IMR-90 (cell line): ENCODE measurements around the gene AFF2. TPM values are rescaled to one million over a fixed set of nuclear protein-coding genes. Genes with fewer than 3 reads are reported as not detected.

Source experiments
- ATAC-seq: fragments of 200-7000 bp; cut with Tn5 transposase; 2 replicates; pipeline ENCODE4 v1.9.1; 2020; ENCODE audit warnings: low read depth, mild to moderate bottlenecking, moderate library complexity
- BruUV-seq: library from RNA; stranded (reverse); fragments of 400-500 nt; replicated peaks from 2 replicates; lab custom pipeline; 2021; lab: Mats Ljungman, UMichigan
- CTCF ChIA-PET: fragments of 300-600 bp; formaldehyde crosslinking; extraction: SDS; loops from one replicate; lab custom pipeline; 2021; ENCODE audit warnings: antibody characterized with exemption; lab: Yijun Ruan, JAX
- POLR2A ChIA-PET: fragments of 300-600 bp; sonication (Branson Sonifier 250); formaldehyde crosslinking; loops from one replicate; lab custom pipeline; 2022; ENCODE audit warnings: antibody characterized with exemption; ENCODE audit not compliant: unreplicated experiment; lab: Charles Lee
- DNase-seq: peaks from one replicate; pipeline ENCODE4 v3.0.0; 2013
- H2AFZ ChIP-seq: replicated peaks from 2 replicates; pipeline ENCODE3; 2013; ENCODE audit warnings: low read length, mild to moderate bottlenecking; ENCODE audit not compliant: poor library complexity
- H2AK5ac ChIP-seq: 2 replicates; pipeline ENCODE4 v1.6.1; 2013; ENCODE audit warnings: low read depth, low read length, inconsistent platforms
- H2AK9ac ChIP-seq: replicated peaks from 2 replicates; pipeline ENCODE3; 2013; ENCODE audit warnings: mild to moderate bottlenecking, low read depth, low read length, moderate library complexity; ENCODE audit not compliant: poor library complexity
- H2BK120ac ChIP-seq: 2 replicates; pipeline ENCODE4 v1.6.1; 2013; ENCODE audit warnings: low read depth, low read length, inconsistent platforms
- H2BK15ac ChIP-seq: 3 replicates; pipeline ENCODE4 v1.6.1; 2013; ENCODE audit warnings: low read depth, low read length, inconsistent platforms
- H2BK20ac ChIP-seq: 2 replicates; pipeline ENCODE4 v1.6.1; 2013; ENCODE audit warnings: low read depth, mild to moderate bottlenecking, inconsistent platforms, low read length, moderate library complexity
- H2BK5ac ChIP-seq: 2 replicates; pipeline ENCODE4 v1.6.1; 2013; ENCODE audit warnings: mild to moderate bottlenecking, low read depth, low read length, inconsistent platforms; ENCODE audit not compliant: poor library complexity, severe bottlenecking
- H3K14ac ChIP-seq: replicated peaks from 2 replicates; pipeline ENCODE4 v1.6.1; 2013; ENCODE audit warnings: low read depth, low read length, inconsistent platforms
- H3K18ac ChIP-seq: 2 replicates; pipeline ENCODE4 v1.6.1; 2013; ENCODE audit warnings: low read depth, low read length, control low read depth
- H3K23ac ChIP-seq: 2 replicates; pipeline ENCODE4 v1.6.1; 2013; ENCODE audit warnings: low read depth, low read length, inconsistent platforms
- H3K27ac ChIP-seq: 2 replicates; pipeline ENCODE4 v1.5.1; 2013; ENCODE audit warnings: mild to moderate bottlenecking, control low read depth, low read length; ENCODE audit not compliant: insufficient read depth
- H3K27me3 ChIP-seq: 2 replicates; pipeline ENCODE4 v1.6.1; 2013; ENCODE audit warnings: low read length; ENCODE audit not compliant: control insufficient read depth, insufficient read depth
- H3K36me3 ChIP-seq: 2 replicates; pipeline ENCODE4 v1.6.1; 2013; ENCODE audit warnings: low read length, mixed read lengths; ENCODE audit not compliant: control insufficient read depth, insufficient read depth
- H3K4ac ChIP-seq: 2 replicates; pipeline ENCODE4 v1.6.1; 2013; ENCODE audit warnings: low read depth, low read length, inconsistent platforms
- H3K4me1 ChIP-seq: 2 replicates; pipeline ENCODE4 v1.6.1; 2013; ENCODE audit warnings: low read length, mixed read lengths; ENCODE audit not compliant: control insufficient read depth, insufficient read depth
- H3K4me2 ChIP-seq: 2 replicates; pipeline ENCODE4 v1.6.1; 2013; ENCODE audit warnings: low read depth, mild to moderate bottlenecking, control low read depth, low read length, moderate library complexity
- H3K4me3 ChIP-seq: 2 replicates; pipeline ENCODE4 v1.5.1; 2013; ENCODE audit warnings: low read depth, mild to moderate bottlenecking, control low read depth, low read length, moderate library complexity; ENCODE audit not compliant: insufficient read depth
- H3K56ac ChIP-seq: 2 replicates; pipeline ENCODE4 v1.6.1; 2013; ENCODE audit warnings: low read length, inconsistent platforms; ENCODE audit not compliant: insufficient read depth; ENCODE audit errors: extremely low read depth
- H3K79me1 ChIP-seq, 2 experiments: 2 replicates each; pipeline ENCODE4 v1.6.1; 2013; ENCODE audit warnings: low read length in 2 of 2, inconsistent platforms in 1 of 2, low read depth in 1 of 2
- H3K9ac ChIP-seq: 2 replicates; pipeline ENCODE4 v1.6.1; 2013; ENCODE audit warnings: low read depth, low read length, control low read depth
- H3K9me1 ChIP-seq: 2 replicates; pipeline ENCODE4 v1.6.1; 2013; ENCODE audit warnings: low read length, inconsistent platforms; ENCODE audit not compliant: insufficient read depth
- H3K9me3 ChIP-seq: 2 replicates; pipeline ENCODE4 v1.6.1; 2013; ENCODE audit warnings: low read length; ENCODE audit not compliant: control insufficient read depth, insufficient read depth
- H4K20me1 ChIP-seq: 2 replicates; pipeline ENCODE4 v1.6.1; 2013; ENCODE audit warnings: low read length, inconsistent platforms; ENCODE audit not compliant: insufficient read depth
- H4K5ac ChIP-seq: 2 replicates; pipeline ENCODE4 v1.6.1; 2013; ENCODE audit warnings: mild to moderate bottlenecking, low read depth, low read length, control low read depth
- H4K8ac ChIP-seq, 2 experiments: 2 replicates each; pipeline ENCODE4 v1.6.1; 2013; ENCODE audit warnings: low read depth in 2 of 2, low read length in 2 of 2, control low read depth in 1 of 2, inconsistent platforms in 1 of 2
- H4K91ac ChIP-seq: 2 replicates; pipeline ENCODE4 v1.6.1; 2013; ENCODE audit warnings: low read depth, low read length, inconsistent platforms; ENCODE audit not compliant: insufficient read depth
- BHLHE40 ChIP-seq: fragments of 150-350 bp; IDR thresholded peaks from 2 replicates; pipeline ENCODE4 v1.6.1; 2016; ENCODE audit warnings: mild to moderate bottlenecking, low read depth, low read length
- CEBPB ChIP-seq: IDR thresholded peaks from 2 replicates; pipeline ENCODE4 v1.6.1; 2012; ENCODE audit warnings: low read depth, low read length, improper control_type of control experiment
- CHD1 ChIP-seq: IDR thresholded peaks from 2 replicates; pipeline ENCODE4 v1.6.1; 2012; ENCODE audit warnings: low read depth, low read length, improper control_type of control experiment
- CTCF ChIP-seq: conservative IDR thresholded peaks from 2 replicates; pipeline ENCODE4 v1.5.1; 2012; ENCODE audit warnings: mild to moderate bottlenecking, low read depth, low read length, improper control_type of control experiment
- ELK1 ChIP-seq: fragments of 150-350 bp; IDR thresholded peaks from 2 replicates; pipeline ENCODE4 v1.6.1; 2016; ENCODE audit warnings: low read depth, mild to moderate bottlenecking, low read length, moderate library complexity, borderline replicate concordance
- FOS ChIP-seq: fragments of 150-350 bp; IDR thresholded peaks from 2 replicates; pipeline ENCODE4 v1.6.1; 2016; ENCODE audit warnings: low read depth, low read length
- MAFK ChIP-seq: IDR thresholded peaks from 2 replicates; pipeline ENCODE4 v1.6.1; 2012; ENCODE audit warnings: low read depth, low read length, improper control_type of control experiment
- MAZ ChIP-seq: IDR thresholded peaks from 2 replicates; pipeline ENCODE4 v1.6.1; 2012; ENCODE audit warnings: low read depth, mild to moderate bottlenecking, low read length, improper control_type of control experiment, moderate library complexity, borderline replicate concordance
- MXI1 ChIP-seq: IDR thresholded peaks from 2 replicates; pipeline ENCODE4 v1.6.1; 2012; ENCODE audit warnings: low read depth, mild to moderate bottlenecking, low read length, moderate library complexity, borderline replicate concordance
- NFE2L2 ChIP-seq: fragments of 150-350 bp; IDR thresholded peaks from 2 replicates; pipeline ENCODE4 v1.6.1; 2016; ENCODE audit warnings: low read depth, mild to moderate bottlenecking, low read length
- POLR2A ChIP-seq: IDR thresholded peaks from 2 replicates; pipeline ENCODE4 v1.6.1; 2012; ENCODE audit warnings: mild to moderate bottlenecking, low read depth, low read length
- RAD21 ChIP-seq: IDR thresholded peaks from 2 replicates; pipeline ENCODE4 v1.6.1; 2012; ENCODE audit warnings: low read length, improper control_type of control experiment
- RCOR1 ChIP-seq: IDR thresholded peaks from 2 replicates; pipeline ENCODE4 v1.6.1; 2012; ENCODE audit warnings: mild to moderate bottlenecking, low read length, improper control_type of control experiment; ENCODE audit not compliant: insufficient replicate concordance
- RFX5 ChIP-seq: IDR thresholded peaks from 2 replicates; pipeline ENCODE4 v1.8.0; 2012; ENCODE audit warnings: low read depth, mild to moderate bottlenecking, low read length, moderate library complexity
- SMC3 ChIP-seq: fragments of 150-350 bp; IDR thresholded peaks from 2 replicates; pipeline ENCODE4 v1.6.1; 2016; ENCODE audit warnings: low read depth, mild to moderate bottlenecking, antibody characterized with exemption, low read length, moderate library complexity
- USF2 ChIP-seq: fragments of 150-350 bp; IDR thresholded peaks from 2 replicates; pipeline ENCODE4 v1.6.1; 2017; ENCODE audit warnings: mild to moderate bottlenecking, antibody characterized with exemption, low read length, low read depth
- WGBS, 2 experiments: methylation state at CpG; one replicate each; pipeline versions ENCODE4 v1.1.5 to v1.1.7; 2013; ENCODE audit warnings: missing lambda C conversion rate in 2 of 2; ENCODE audit not compliant: insufficient read length in 1 of 2; ENCODE audit errors: extremely low coverage in 2 of 2; 5-methylcytosine and 5-hydroxymethylcytosine counted together
- dilution Hi-C: fragments of 300-500 bp; cut with HindIII; formaldehyde crosslinking; loops from one replicate; pipeline ENCODE4 v1.14.3; 2018; ENCODE audit warnings: low sequenced_read_pairs; ENCODE audit not compliant: unreplicated experiment
- in situ Hi-C: fragments of 300-500 bp; cut with MboI; formaldehyde crosslinking; loops from 3 replicates; pipeline ENCODE4 v1.14.3; 2019; ENCODE audit warnings: low sequenced_read_pairs, inconsistent platforms, mixed read lengths
- intact Hi-C: fragments of 100-400 bp; cut with micrococcal nuclease; formaldehyde crosslinking; loops from 2 replicates; pipeline ENCODE4 v1.10.0; 2022
- polyA plus RNA-seq, 3 experiments: library from polyadenylated mRNA; depleted of rRNA; stranded (reverse); fragments of >200 nt; gene quantifications; 2 replicates each; pipeline ENCODE4 v1.2.3, GENCODE V29; 2012; ENCODE audit warnings: low replicate concordance in 1 of 3
- total RNA-seq: library from RNA; depleted of rRNA; stranded (reverse); fragments of >200 nt; gene quantifications from 2 replicates; pipeline ENCODE4 v1.2.3, GENCODE V29; 2012

AFF2 gene
- total and polyA plus RNA-seq, 2 of the 4 experiments (the other 2 are of a cell fraction) = 0.15 to 0.72 TPM

GRCh38 chrX:149002320-149002719 is 501.9 kb downstream of the AFF2 start:
- intact Hi-C loops = no loop called here
- Histone ChIP-seq H2BK120ac (no peak overlapping the region), H2AFZ (no peak overlapping the region), H2BK15ac (no peak overlapping the region), H3K4me1 (no peaks in the 10 kb centered on the region), H4K91ac (no peak overlapping the region), H3K56ac (no peak overlapping the region), H3K9me3 (no peaks in the 10 kb centered on the region), H3K14ac (no peak overlapping the region), H4K8ac (no peak overlapping the region), H3K9ac (no peak overlapping the region), H3K4ac (no peak overlapping the region), H3K27me3 (no peaks in the 10 kb centered on the region), H3K9me1 (no peaks in the 10 kb centered on the region), H3K36me3 (no peaks in the 10 kb centered on the region), H4K5ac (no peak overlapping the region), H3K27ac (no peak overlapping the region), H2AK5ac (no peak overlapping the region), H3K4me2 (no peak overlapping the region), H3K23ac (no peak overlapping the region), H3K18ac (no peak overlapping the region), H2BK5ac (no peak overlapping the region), H2AK9ac (no peak overlapping the region), H4K20me1 (no peaks in the 10 kb centered on the region), H2BK20ac (no peak overlapping the region), H3K79me1 (no peaks in the 10 kb centered on the region), H3K4me3 (no peak overlapping the region)
- no peak for DNase-seq
- dilution Hi-C loops = no loop called here
- WGBS, 2 experiments = no CpG with 5 or more reads among the region's 3 CpGs
- BruUV-seq = no TSS peak
- in situ Hi-C loops = no loop called here
- TF ChIP-seq CTCF = no peak
- TF ChIP-seq NFE2L2 = no peak
- TF ChIP-seq CHD1 = no peak
- no peak for TF ChIP-seq USF2
- no peak for TF ChIP-seq CEBPB
- TF ChIP-seq MXI1 = no peak
- TF ChIP-seq BHLHE40 = no peak
- no peak for TF ChIP-seq FOS
- no peak for TF ChIP-seq MAFK
- TF ChIP-seq MAZ = no peak
- TF ChIP-seq ELK1 = no peak
- no peak for TF ChIP-seq RCOR1
- no peak for TF ChIP-seq RAD21
- no peak for TF ChIP-seq POLR2A
- TF ChIP-seq RFX5 = no peak
- no peak for TF ChIP-seq SMC3
- ChIA-PET POLR2A (no interaction called here), CTCF (no interaction called here)
- ATAC-seq = no peak
